ENCODE data around the gene KRT10. TPM values are rescaled to one million over a fixed set of nuclear protein-coding genes. Genes with fewer than 3 reads are reported as not detected.

The KRT10 gene
- total RNA-seq, 1 experiment from 2014 or later, result 62.3 TPM

- intact Hi-C loops (cut with micrococcal nuclease), result loop anchor here (5.0 kb wide), 1 partner anchor 86 kb away; no protein-coding TSS in a partner anchor
- Histone ChIP-seq H3K36me3 (ENCODE audit: control insufficient read depth in 1 of 2, insufficient read depth in 2 of 2, low read length in 2 of 2) (peaks cover 7 to 10% of the 10 kb centered on the region in 2 experiments; a peak in 2 of 4 replicates), H4K20me1 (ENCODE audit: insufficient read depth) (no peaks in the 10 kb centered on the region), H3K4me1 (ENCODE audit: control insufficient read depth in 1 of 2, insufficient read depth in 2 of 2, low read length in 2 of 2) (peaks cover 8 to 26% of the 10 kb centered on the region in 2 experiments), H3K9me3 (ENCODE audit: control insufficient read depth in 1 of 2, insufficient read depth in 1 of 2, low read depth in 1 of 2, low read length in 2 of 2) (no peaks in the 10 kb centered on the region), H3K27me3 (ENCODE audit: insufficient read depth, low read length) (no peaks in the 10 kb centered on the region), H3K9ac (ENCODE audit: low read length) (no peak overlapping the region), H2AFZ (ENCODE audit: low read depth, low read length, poor library complexity, severe bottlenecking) (no peak overlapping the region), H3K27ac (ENCODE audit: low read depth, low read length) (no peak overlapping the region), H3K79me2 (ENCODE audit: insufficient read depth, low read length) (peaks cover 40% of the 10 kb centered on the region), H3K9me2 (ENCODE audit: insufficient read depth) (no peaks in the 10 kb centered on the region), H3K4me3 (replicated peaks in 1 of 2; ENCODE audit: low read depth in 1 of 2, low read length in 2 of 2) (no peak overlapping the region), H3K4me2 (ENCODE audit: low read length) (no peak overlapping the region)
- ChIA-PET POLR2A (no interaction called here), CTCF (interaction anchor here (1.3 kb wide), 1 partner anchor 846 kb away, joined by 4 read pairs; no protein-coding TSS in a partner anchor), RAD21 (ENCODE audit: low non-redundant PET in 1 of 2, low total read pairs in 2 of 2, uncharacterized antibody in 2 of 2, unreplicated experiment in 2 of 2) (interaction anchor here in 1 of 2 experiments (0.7 kb wide), 1 partner anchor 201 kb away, joined by 3 read pairs; no protein-coding TSS in a partner anchor)
- DNase-seq (ENCODE audit: low read depth, low spot score) (no peak), ATAC-seq (no peak)
- TF ChIP-seq ZBTB33 (IDR thresholded peaks at IDR 0.05; ENCODE audit: extremely low read depth, insufficient replicate concordance, low read length) (no peak), ATF3 (IDR thresholded peaks at IDR 0.05) (no peak), ZFX (IDR thresholded peaks at IDR 0.05) (no peak), FOSL1 (IDR thresholded peaks at IDR 0.05; ENCODE audit: low read depth) (no peak), TCF7L2 (IDR thresholded peaks at IDR 0.05; ENCODE audit: borderline replicate concordance, extremely low read depth, insufficient read depth, insufficient read length) (no peak), SP1 (IDR thresholded peaks at IDR 0.05; ENCODE audit: low read depth) (no peak), CBX3 (IDR thresholded peaks at IDR 0.05; ENCODE audit: low read depth) (no peak), ZNF274 (IDR thresholded peaks at IDR 0.05; ENCODE audit: low read depth, low read length) (no peak), POLR2A (IDR thresholded peaks at IDR 0.05; ENCODE audit: borderline replicate concordance, extremely low read depth, insufficient read depth, insufficient read length) (no peak), REST (IDR thresholded peaks at IDR 0.05; ENCODE audit: low read depth) (no peak), CTCF (IDR thresholded peaks at IDR 0.05 in 2 of 3, conservative IDR thresholded peaks at IDR 0.05 in 1 of 3; ENCODE audit: borderline replicate concordance in 1 of 3, insufficient read depth in 1 of 3, low read depth in 2 of 3, low read length in 2 of 3) (no peak), RAD21 (IDR thresholded peaks at IDR 0.05; ENCODE audit: low read depth) (no peak), CEBPB (IDR thresholded peaks at IDR 0.05; ENCODE audit: low read depth) (no peak)
- BruUV-seq (replicated peaks), result no TSS peak
Observed at GRCh38 chr17:40816569-40816968, 5.8 kb downstream of the KRT10 start.
